ENCODE results near the gene TUBA1A.

DNA sequence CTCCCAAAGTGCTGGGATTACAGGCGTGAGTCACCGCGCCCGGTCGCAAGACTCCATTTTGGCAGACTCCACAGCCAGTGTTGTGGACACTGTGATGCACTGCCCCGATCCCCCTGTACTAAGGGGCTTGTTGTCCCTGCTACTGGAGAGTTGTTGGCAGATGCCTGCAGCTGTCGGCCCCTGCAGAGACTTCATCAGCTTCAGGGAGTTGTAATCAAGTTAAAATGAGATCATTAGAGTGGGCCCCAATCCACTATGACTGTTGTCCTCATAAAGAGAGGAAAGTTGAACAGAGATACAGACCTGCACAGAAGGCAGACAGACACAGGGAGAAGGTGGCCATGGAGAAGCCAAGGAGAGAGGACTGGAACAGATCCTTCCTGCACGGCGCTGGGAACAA lies 23.7 kb upstream of the TUBA1A start:
- TF ChIP-seq, protein P1, sequence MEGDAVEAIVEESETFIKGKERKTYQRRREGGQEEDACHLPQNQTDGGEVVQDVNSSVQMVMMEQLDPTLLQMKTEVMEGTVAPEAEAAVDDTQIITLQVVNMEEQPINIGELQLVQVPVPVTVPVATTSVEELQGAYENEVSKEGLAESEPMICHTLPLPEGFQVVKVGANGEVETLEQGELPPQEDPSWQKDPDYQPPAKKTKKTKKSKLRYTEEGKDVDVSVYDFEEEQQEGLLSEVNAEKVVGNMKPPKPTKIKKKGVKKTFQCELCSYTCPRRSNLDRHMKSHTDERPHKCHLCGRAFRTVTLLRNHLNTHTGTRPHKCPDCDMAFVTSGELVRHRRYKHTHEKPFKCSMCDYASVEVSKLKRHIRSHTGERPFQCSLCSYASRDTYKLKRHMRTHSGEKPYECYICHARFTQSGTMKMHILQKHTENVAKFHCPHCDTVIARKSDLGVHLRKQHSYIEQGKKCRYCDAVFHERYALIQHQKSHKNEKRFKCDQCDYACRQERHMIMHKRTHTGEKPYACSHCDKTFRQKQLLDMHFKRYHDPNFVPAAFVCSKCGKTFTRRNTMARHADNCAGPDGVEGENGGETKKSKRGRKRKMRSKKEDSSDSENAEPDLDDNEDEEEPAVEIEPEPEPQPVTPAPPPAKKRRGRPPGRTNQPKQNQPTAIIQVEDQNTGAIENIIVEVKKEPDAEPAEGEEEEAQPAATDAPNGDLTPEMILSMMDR (IDR thresholded peaks at IDR 0.05) = no peak
- no peak for TF ChIP-seq POLR2A (IDR thresholded peaks at IDR 0.05)
